Measurements from ENCODE around the gene TMEM107. TPM values are rescaled to one million over a fixed set of nuclear protein-coding genes. Genes with fewer than 3 reads are reported as not detected.

The TMEM107 gene
- 17.5 to 22.1 TPM (median 20.1 TPM) in 5 replicates for total RNA-seq (2022; extraction: Qiagen RNA extraction; ENCODE audit: low read depth)

DNA sequence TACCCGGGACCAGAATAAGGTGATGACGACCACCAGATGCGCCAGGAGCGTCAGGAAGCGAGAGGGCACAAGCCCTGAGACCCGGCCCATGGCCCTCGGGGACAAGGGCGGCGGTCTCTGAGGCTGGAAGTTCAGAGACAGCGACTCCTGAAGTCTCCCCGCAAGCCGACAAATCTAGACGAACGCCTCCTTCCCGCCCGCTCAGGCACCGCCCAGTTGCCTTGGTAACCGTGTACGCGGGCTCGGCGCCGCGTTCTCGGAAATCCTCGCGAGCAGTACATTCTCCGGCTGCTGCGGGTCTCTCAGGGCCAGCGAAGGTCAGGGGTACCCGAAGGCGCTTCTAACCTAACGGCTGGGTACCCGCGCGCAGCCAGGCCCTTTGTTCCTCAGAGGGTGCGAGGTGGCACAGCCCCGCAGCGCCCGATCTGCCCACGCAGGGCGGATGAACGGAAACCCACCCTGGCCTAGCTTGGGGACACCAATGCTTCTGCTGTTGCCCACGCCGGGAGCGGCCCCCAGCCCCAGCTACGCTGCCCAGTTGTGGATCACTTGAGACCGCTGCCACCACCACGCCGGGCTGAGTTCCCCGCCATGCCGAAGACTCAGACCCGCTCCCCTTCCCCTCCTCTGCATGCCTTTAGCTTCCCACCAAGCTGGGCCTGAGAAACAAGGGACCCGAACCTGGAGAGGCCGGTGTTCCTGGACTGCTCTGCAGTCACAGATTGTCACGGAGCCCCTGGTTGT, at the start of gene TMEM107:
Gene TMEM107 (minus strand): TSS at position 184 of the 744 bp plus-strand sequence. CDS start 94 bp downstream, at position 90.

DNA sequence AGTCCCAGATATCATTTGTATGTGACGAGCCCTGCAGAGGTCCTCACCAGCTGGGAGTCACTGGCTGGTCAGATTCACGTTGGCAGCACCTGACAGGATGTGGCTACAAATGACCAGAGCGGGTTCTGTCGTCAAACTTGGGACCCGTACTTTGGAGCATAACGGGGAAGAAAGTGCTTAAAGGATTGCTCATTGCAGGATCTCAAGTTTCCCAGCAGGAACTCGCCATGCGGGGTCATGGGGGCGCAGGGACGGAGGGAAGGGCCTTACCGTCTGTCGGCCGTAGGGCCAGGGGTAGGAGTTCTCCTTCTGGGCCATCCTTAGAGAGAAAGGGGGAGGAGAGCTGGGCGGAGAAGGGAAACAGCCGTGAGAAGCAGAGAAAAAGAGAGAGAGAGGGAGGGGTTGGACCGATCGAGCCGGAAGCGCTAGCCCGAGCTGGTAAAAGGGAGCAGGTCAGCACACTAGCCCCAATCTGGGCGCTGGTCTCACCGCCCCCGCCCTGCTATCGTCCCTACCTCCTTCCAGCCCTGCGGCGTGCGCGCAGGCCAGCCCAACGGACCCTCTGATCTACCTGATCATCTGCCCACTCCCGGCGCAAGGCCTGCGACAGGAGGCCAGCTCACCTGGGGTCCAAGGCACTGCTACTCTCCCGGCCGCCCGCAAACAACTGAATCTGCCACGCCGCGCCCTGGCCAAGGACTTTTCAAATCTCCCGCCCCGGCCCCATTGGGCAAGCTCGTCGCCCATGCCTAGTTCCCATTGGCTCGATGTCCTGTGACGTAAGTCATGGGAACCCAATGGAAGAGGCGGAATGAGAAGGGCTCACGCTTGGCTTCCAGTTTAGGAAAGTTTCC, 34.0 kb upstream of the TMEM107 start, which contains the start of gene AURKB:
Gene AURKB (minus strand): TSS at position 669 of the 854 bp plus-strand sequence. CDS start 351 bp downstream, at position 318.

DNA sequence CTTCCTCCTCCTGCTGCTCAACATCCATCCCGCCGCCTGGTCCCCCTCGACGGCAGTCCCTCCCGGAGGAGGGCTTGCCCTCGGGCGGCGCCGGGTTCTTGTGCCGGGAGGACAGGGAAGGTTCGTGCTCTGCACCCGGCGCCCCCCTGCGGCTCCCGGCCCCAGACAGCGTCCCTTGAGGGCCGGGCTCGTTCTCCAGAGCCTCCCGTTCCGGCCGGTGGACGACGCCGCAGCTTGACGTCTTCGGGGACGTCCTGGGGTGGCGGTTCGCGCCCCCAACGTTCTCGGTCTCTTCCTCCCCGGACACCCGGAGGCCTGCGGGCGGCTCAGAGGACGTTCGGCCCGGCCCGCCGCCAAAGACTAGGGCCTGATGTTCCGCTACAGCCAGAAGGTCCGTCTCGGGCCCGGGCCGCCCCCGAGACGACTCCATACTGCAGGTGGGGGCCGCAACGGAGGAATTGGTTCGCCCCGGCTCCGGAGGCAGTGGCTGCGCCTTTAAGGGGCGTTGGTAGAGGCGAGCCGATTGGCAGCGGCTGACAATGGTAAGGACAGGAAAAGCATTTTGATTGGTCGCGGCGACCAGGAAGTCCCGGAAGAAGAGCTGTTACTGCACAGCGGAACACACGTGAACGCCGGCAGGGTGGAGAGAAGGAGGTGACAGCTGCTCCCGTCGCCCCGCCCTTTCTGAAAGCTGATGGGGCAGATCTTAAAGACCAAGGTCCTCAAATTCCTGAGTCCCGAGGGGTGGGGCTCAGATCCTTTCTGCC, 13.7 kb upstream of the TMEM107 start, which contains the start of gene BORCS6:
Gene BORCS6 (minus strand): TSS at position 470 of the 767 bp plus-strand sequence. CDS start 40 bp downstream, at position 430.

DNA sequence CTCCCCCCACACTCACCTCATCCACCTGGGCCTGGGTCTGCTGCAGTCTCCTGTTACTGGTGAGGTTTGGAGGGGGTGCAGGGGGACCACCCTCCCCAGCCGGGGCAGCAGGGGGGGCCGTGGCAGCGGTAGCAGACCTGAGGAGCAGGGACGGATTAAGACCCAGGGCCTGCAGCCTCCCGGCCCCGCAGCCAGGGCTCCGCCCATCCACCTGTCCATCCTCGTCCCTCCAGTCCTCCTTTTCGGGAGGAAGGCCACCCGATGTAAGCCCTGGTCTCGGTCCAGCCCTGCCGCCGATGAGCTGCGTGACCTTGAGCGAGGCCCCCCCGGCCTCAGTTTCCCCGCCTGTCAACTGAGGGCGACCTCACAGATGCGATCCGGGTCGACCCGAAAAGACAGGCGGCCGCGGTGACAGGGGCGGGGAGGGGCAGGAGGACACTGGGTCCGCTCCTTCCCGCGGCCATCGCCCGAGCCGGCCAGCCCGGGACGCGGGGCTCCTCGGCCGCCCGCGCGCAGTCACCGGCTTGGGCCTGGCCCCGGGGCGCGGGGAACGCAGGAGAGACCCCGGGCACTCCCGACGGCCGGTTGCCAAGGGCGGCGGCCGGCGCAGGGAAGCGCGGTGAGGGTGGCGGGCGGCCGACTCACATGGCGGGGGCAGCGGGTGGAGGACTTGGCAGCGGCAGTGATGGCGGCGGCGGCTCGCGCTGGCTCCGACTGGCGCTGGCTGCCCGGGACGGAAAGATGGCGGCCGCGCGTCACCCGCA, 13.8 kb downstream of the TMEM107 start, which contains the start of gene VAMP2:
Gene VAMP2 (minus strand): TSS at position 716 of the 764 bp plus-strand sequence. CDS start 69 bp downstream, at position 647.

DNA sequence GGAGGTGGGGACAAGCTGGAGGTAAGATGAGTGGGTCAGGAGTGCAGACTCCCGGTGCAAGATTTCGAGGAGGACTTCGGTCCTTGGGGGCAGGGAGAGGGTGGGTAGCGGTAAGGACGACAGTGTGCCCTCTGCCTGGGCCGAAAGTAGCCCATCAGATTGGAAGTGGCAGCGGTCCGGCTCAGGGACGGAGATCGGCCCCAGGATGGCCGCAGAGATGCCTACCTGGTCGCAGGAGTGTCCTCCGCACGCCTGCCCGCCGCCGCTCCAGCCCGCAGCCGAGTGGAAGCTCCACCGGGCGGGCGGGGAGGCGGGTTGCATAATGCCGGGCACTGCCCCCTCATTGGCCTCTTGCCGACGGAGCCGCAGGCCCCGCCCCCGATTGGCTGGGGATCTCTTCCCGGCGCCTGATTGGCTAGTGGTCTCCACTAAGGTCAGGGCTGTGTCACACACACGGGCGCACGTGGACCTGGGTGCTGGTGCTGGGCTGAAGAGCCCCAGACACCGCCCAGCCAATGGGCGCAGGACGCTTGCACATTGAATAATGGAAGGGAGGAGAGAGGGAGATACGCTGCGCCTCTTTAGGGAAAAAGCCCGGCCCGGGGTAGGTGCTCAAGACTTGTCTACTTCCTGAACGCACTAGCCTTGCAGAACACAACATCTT, 23.9 kb downstream of the TMEM107 start, which contains the start of gene PER1:
Gene PER1 (minus strand): TSS at position 293 of the 664 bp plus-strand sequence. CDS start 1,698 bp downstream, outside the sequence.

DNA sequence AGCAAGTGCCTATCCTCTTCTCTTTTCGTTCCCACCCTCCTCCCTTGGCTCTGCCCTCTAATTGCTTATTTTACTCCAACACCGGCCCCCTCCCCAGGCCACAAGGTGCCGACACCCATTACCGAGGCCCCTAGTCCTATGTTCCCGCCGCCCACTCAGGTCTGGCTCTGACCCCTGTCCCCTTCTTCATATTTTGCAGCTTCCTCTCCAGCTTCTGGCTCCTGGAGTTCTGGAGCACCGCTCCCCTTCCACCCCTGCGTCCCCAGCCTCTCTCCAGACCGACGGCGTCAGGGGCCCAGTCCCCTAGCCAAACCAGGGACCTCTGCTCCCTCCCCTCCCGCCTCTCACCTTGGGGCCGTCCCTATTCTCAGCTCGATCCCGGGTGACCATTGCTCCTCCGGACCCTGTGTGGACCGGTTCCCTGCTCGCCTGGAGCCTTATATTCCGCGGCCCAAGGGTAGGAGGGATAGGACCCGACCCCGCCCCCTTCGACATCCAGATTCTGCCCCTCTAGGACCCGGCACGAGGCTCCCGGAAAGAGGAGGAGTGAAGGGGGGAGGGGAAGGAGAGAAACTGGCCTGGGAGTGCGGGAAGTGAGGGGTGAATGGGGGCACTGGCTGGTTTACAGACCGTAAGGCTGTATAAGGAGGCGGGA, 52.4 kb downstream of the TMEM107 start, which contains the start of gene HES7:
Gene HES7 (minus strand): TSS at position 412 of the 655 bp plus-strand sequence. CDS start 22 bp downstream, at position 390.

Other genes with a start within 250 kb of the TMEM107 start
- gene KCNAB3, start 246.5 kb downstream of the TMEM107 start, total RNA-seq (2022; extraction: Qiagen RNA extraction; ENCODE audit: low read depth): 1.7 to 2.9 TPM (median 2.0 TPM) in 5 replicates
- 298 to 338 TPM (median 306 TPM) in 5 replicates for gene TRAPPC1, start 244.4 kb downstream of the TMEM107 start, total RNA-seq (2022; extraction: Qiagen RNA extraction; ENCODE audit: low read depth)
- gene CNTROB, start 244.2 kb downstream of the TMEM107 start, total RNA-seq (2022; extraction: Qiagen RNA extraction; ENCODE audit: low read depth): 32.2 to 41.3 TPM (median 38.3 TPM) in 5 replicates
- 0.24 to 0.34 TPM in 2 of 5 replicates, not detected in the others for gene GUCY2D, start 173.8 kb downstream of the TMEM107 start, total RNA-seq (2022; extraction: Qiagen RNA extraction; ENCODE audit: low read depth)
- gene ALOX15B, start 137.3 kb downstream of the TMEM107 start, total RNA-seq (2022; extraction: Qiagen RNA extraction; ENCODE audit: low read depth): 0.05 to 0.07 TPM in 2 of 5 replicates, not detected in the others
- gene ALOX12B, start 88.7 kb downstream of the TMEM107 start, total RNA-seq (2022; extraction: Qiagen RNA extraction; ENCODE audit: low read depth): 1.3 to 1.8 TPM (median 1.6 TPM) in 5 replicates
- gene ALOXE3, start 57.9 kb downstream of the TMEM107 start, total RNA-seq (2022; extraction: Qiagen RNA extraction; ENCODE audit: low read depth): 6.6 to 10.9 TPM (median 7.4 TPM) in 5 replicates
- 2.3 to 3.0 TPM (median 2.9 TPM) in 5 replicates for gene HES7, start 52.3 kb downstream of the TMEM107 start, total RNA-seq (2022; extraction: Qiagen RNA extraction; ENCODE audit: low read depth)
- gene PER1, start 24.0 kb downstream of the TMEM107 start, total RNA-seq (2022; extraction: Qiagen RNA extraction; ENCODE audit: low read depth): 22.7 to 29.3 TPM (median 25.0 TPM) in 5 replicates
- gene VAMP2, start 13.4 kb downstream of the TMEM107 start, total RNA-seq (2022; extraction: Qiagen RNA extraction; ENCODE audit: low read depth): 21.3 to 31.2 TPM (median 26.8 TPM) in 5 replicates
- gene BORCS6, start 13.8 kb upstream of the TMEM107 start, total RNA-seq (2022; extraction: Qiagen RNA extraction; ENCODE audit: low read depth): 5.6 to 8.8 TPM (median 7.6 TPM) in 5 replicates
- 139 to 152 TPM (median 146 TPM) in 5 replicates for gene AURKB, start 34.2 kb upstream of the TMEM107 start, total RNA-seq (2022; extraction: Qiagen RNA extraction; ENCODE audit: low read depth)
- 11.5 to 18.6 TPM (median 15.1 TPM) in 5 replicates for gene CTC1, start 71.7 kb upstream of the TMEM107 start, total RNA-seq (2022; extraction: Qiagen RNA extraction; ENCODE audit: low read depth)
- gene PFAS, start 72.9 kb upstream of the TMEM107 start, total RNA-seq (2022; extraction: Qiagen RNA extraction; ENCODE audit: low read depth): 41.2 to 50.2 TPM (median 48.6 TPM) in 5 replicates
- 39.8 to 50.9 TPM (median 44.1 TPM) in 5 replicates for gene RANGRF, start 112.3 kb upstream of the TMEM107 start, total RNA-seq (2022; extraction: Qiagen RNA extraction; ENCODE audit: low read depth)
- gene SLC25A35, start 119.0 kb upstream of the TMEM107 start, total RNA-seq (2022; extraction: Qiagen RNA extraction; ENCODE audit: low read depth): 4.8 to 7.2 TPM (median 6.7 TPM) in 5 replicates
- not detected in 5 replicates for gene ARHGEF15, start 133.9 kb upstream of the TMEM107 start, total RNA-seq (2022; extraction: Qiagen RNA extraction; ENCODE audit: low read depth)
- gene ODF4, start 163.5 kb upstream of the TMEM107 start, total RNA-seq (2022; extraction: Qiagen RNA extraction; ENCODE audit: low read depth): not detected in 5 replicates
- 3,549 to 4,766 TPM (median 3,710 TPM) in 5 replicates for gene RPL26, start 206.8 kb upstream of the TMEM107 start, total RNA-seq (2022; extraction: Qiagen RNA extraction; ENCODE audit: low read depth)
- not detected in 5 replicates for gene RNF222, start 221.4 kb upstream of the TMEM107 start, total RNA-seq (2022; extraction: Qiagen RNA extraction; ENCODE audit: low read depth)

All from A549 treated with GW870086 at 1 μM for 4 hours (cell line).